ENCODE measurements around the gene ULK4. TPM values are rescaled to one million over a fixed set of nuclear protein-coding genes. Genes with fewer than 3 reads are reported as not detected.

The ULK4 gene
- total and polyA plus RNA-seq, 9 of the 15 experiments (the other 6 are each of a cell fraction or from before 2014, with no cell fraction given) = 3.0 to 5.9 (median 3.5) TPM

GRCh38 chr3:41682996-41683395 lies 278.9 kb downstream of the ULK4 start (continued):
- TF ChIP-seq HBP1 (CRISPR knock-in tag; IDR thresholded peaks at IDR 0.05) (no peak), ZNF133 (CRISPR knock-in tag; IDR thresholded peaks at IDR 0.05) (no peak), ZNF449 (CRISPR knock-in tag; IDR thresholded peaks at IDR 0.05) (no peak), PPARD (CRISPR knock-in tag; IDR thresholded peaks at IDR 0.05) (no peak), FIP1L1 (IDR thresholded peaks at IDR 0.05; ENCODE audit: low read depth, low read length, poor library complexity, severe bottlenecking) (no peak), ZBTB9 (CRISPR knock-in tag; IDR thresholded peaks at IDR 0.05) (no peak), ZNF324 (CRISPR knock-in tag; IDR thresholded peaks at IDR 0.05) (no peak), NR1H2 (CRISPR knock-in tag; IDR thresholded peaks at IDR 0.05) (no peak), ZNF785 (CRISPR knock-in tag; IDR thresholded peaks at IDR 0.05) (no peak), MCM2 (IDR thresholded peaks at IDR 0.05; ENCODE audit: low read depth) (no peak), THRA (IDR thresholded peaks at IDR 0.05) (no peak), ZBTB7A (IDR thresholded peaks at IDR 0.05; ENCODE audit: borderline replicate concordance, control insufficient read depth, low read depth, low read length) (no peak)

Measured in K562 (cell line).